ENCODE measurements around the gene SPNS3.

The SPNS3 gene

GRCh38 chr17:4531988-4532736, 98.4 kb downstream of the SPNS3 start:
- no peak for DNase-seq

GRCh38 chr17:4532860-4533522, 99.3 kb downstream of the SPNS3 start:
- no peak for DNase-seq

- DNase-seq, result no peak
These were observed 100.1 kb downstream of the SPNS3 start for GRCh38 chr17:4533523-4534504.

- no peak for DNase-seq
These were observed 100.8 kb downstream of the SPNS3 start for GRCh38 chr17:4534515-4534914.

- DNase-seq, result no peak
These were observed 101.4 kb downstream of the SPNS3 start for GRCh38 chr17:4534928-4535666.

GRCh38 chr17:4535667-4536258, 102.0 kb downstream of the SPNS3 start:
- no peak for DNase-seq

- DNase-seq, result no peak
These were observed 102.6 kb downstream of the SPNS3 start for GRCh38 chr17:4536259-4536741.

GRCh38 chr17:4536742-4537411, 103.1 kb downstream of the SPNS3 start:
- no peak for DNase-seq

Measured in GOT3 (cell line).